GM12801 (cell line): ENCODE data around the gene ICAM4.

ENCODE experiments used
- CTCF ChIP-seq: IDR thresholded peaks from one replicate; pipeline ENCODE4 v1.5.1; 2011; ENCODE audit warnings: control low read depth; ENCODE audit not compliant: insufficient read length; ENCODE audit errors: extremely low read depth

The ICAM4 gene

GRCh38 chr19:10251792-10252694, 34.7 kb upstream of the ICAM4 start, which contains the start of gene MRPL4:
Gene MRPL4, plus strand, starts transcription at chr19:10252214. Its CDS starts 40 bp downstream, at chr19:10252254.
- no peak for TF ChIP-seq CTCF

GRCh38 chr19:10252707-10253106, 34.0 kb upstream of the ICAM4 start:
- no peak for TF ChIP-seq CTCF

GRCh38 chr19:10254244-10254643, 32.5 kb upstream of the ICAM4 start:
- no peak for TF ChIP-seq CTCF

GRCh38 chr19:10255358-10255757, 31.4 kb upstream of the ICAM4 start:
- no peak for TF ChIP-seq CTCF

GRCh38 chr19:10256551-10256950, 30.2 kb upstream of the ICAM4 start:
- TF ChIP-seq CTCF: no peak

GRCh38 chr19:10256970-10257615, 29.7 kb upstream of the ICAM4 start:
- no peak for TF ChIP-seq CTCF

- TF ChIP-seq CTCF: no peak
Observed at GRCh38 chr19:10258080-10258710, 28.6 kb upstream of the ICAM4 start.
